ENCODE data around the gene SOHLH1. TPM values are rescaled to one million over a fixed set of nuclear protein-coding genes. Genes with fewer than 3 reads are reported as not detected.

SOHLH1 gene
- total and polyA plus RNA-seq, 10 of the 15 experiments (the other 5 are each of a cell fraction or from before 2014, with no cell fraction given): not detected

DNA sequence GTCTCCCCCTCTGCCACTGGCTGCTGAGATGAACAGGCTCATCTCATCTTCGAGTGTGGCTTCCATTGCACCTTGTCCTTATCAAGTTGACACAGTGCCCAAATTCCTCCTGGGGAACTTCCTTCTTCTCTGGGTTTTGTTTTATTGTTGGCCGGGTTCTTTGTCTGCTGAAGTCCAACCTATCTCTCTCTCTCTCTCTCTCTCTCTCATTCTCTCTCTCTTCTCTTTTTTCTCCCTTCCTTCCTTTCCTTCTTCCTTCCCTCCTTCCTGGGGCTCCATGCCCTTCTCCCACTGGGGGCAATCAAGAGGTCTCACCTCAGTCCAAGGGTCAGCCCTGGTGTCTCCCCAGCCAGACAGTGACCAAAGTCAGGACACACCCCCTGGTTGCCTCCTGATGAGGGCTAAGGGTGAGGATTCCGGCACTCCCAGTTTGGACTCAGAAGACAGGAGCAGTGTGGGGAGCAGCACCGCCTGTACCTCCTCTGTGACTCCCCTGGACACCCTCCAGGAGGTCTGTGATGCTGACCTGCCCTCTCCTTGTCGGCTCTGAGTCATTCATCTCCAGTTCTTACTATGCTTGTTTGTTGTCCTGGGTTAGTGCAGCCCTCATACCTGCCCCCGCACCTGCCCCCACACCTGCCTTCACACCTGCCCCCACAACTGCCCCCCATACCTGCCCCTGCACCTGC is 33.4 kb upstream of the SOHLH1 start:
- intact Hi-C loops (cut with micrococcal nuclease; ENCODE audit: unreplicated experiment): no loop called here
- Histone ChIP-seq H2AFZ (ENCODE audit: control insufficient read depth, low read depth, low read length) (no peak overlapping the region), H3K4me3 (no peak overlapping the region), H3K4me1 (ENCODE audit: control insufficient read depth, insufficient read depth, low read length) (no peaks in the 10 kb centered on the region), H3K27ac (ENCODE audit: control insufficient read depth, insufficient read depth) (no peak overlapping the region), H3K27me3 (replicated peaks in 1 of 2; ENCODE audit: control insufficient read depth in 2 of 2, insufficient read depth in 2 of 2, low read length in 1 of 2) (no peaks in the 10 kb centered on the region; a peak in 2 of 4 replicates), H4K20me1 (ENCODE audit: control insufficient read depth, insufficient read depth) (no peaks in the 10 kb centered on the region), H3K9ac (ENCODE audit: control insufficient read depth, insufficient read depth, low read length) (no peak overlapping the region), H3K4me2 (ENCODE audit: control insufficient read depth, insufficient read depth) (no peak overlapping the region), H3K79me2 (ENCODE audit: control insufficient read depth, insufficient read depth, low read length) (no peaks in the 10 kb centered on the region), H3K9me3 (replicated peaks; ENCODE audit: control insufficient read depth, insufficient read depth, low read length) (no peaks in the 10 kb centered on the region; the same call in 2 of the 3 replicates), H3K36me3 (ENCODE audit: control insufficient read depth in 2 of 2, insufficient read depth in 2 of 2, low read length in 1 of 2) (no peaks in the 10 kb centered on the region)
- DNase-seq (ENCODE audit: low read depth, low spot score) (no peak), FAIRE-seq (no peak), ATAC-seq (no peak)
- WGBS (ENCODE audit: insufficient coverage, insufficient replicate concordance, low lambda C conversion rate, missing lambda C conversion rate): 26% methylated on average over 5 of the region's 6 CpGs
- ChIA-PET POLR2A (no interaction called here), SMC1A (ENCODE audit: uncharacterized antibody, unreplicated experiment) (no interaction called here), CTCF (no interaction called here), RAD21 (ENCODE audit: unreplicated experiment) (no interaction called here)
- TF ChIP-seq TCF7 (IDR thresholded peaks at IDR 0.05; ENCODE audit: borderline replicate concordance) (no peak), DPF2 (IDR thresholded peaks at IDR 0.05) (no peak), CBX5 (IDR thresholded peaks at IDR 0.05; ENCODE audit: low read depth) (no peak), MEF2B (IDR thresholded peaks at IDR 0.05; ENCODE audit: partially characterized antibody, poor library complexity, severe bottlenecking) (no peak), RUNX3 (IDR thresholded peaks at IDR 0.05; ENCODE audit: low read length) (no peak), ESRRA (IDR thresholded peaks at IDR 0.05; ENCODE audit: low read length) (no peak), SIN3A (IDR thresholded peaks at IDR 0.05; ENCODE audit: low read depth, low read length) (no peak), KLF5 (IDR thresholded peaks at IDR 0.05; ENCODE audit: partially characterized antibody) (no peak), RCOR1 (conservative IDR thresholded peaks at IDR 0.05; ENCODE audit: low read depth, low read length) (no peak), TARDBP (IDR thresholded peaks at IDR 0.05; ENCODE audit: borderline replicate concordance) (no peak), ZBED1 (IDR thresholded peaks at IDR 0.05; ENCODE audit: borderline replicate concordance) (no peak), HDAC2 (IDR thresholded peaks at IDR 0.05) (no peak), BRCA1 (IDR thresholded peaks at IDR 0.05; ENCODE audit: low read depth, low read length) (no peak), PAX5 (IDR thresholded peaks at IDR 0.05; ENCODE audit: borderline replicate concordance, low read depth, low read length) (no peak), EP300 (IDR thresholded peaks at IDR 0.05; ENCODE audit: borderline replicate concordance in 1 of 2, control insufficient read depth in 1 of 2, low read depth in 2 of 2, low read length in 2 of 2) (no peak), NBN (IDR thresholded peaks at IDR 0.05) (no peak)
- TF ChIP-seq, protein P1, sequence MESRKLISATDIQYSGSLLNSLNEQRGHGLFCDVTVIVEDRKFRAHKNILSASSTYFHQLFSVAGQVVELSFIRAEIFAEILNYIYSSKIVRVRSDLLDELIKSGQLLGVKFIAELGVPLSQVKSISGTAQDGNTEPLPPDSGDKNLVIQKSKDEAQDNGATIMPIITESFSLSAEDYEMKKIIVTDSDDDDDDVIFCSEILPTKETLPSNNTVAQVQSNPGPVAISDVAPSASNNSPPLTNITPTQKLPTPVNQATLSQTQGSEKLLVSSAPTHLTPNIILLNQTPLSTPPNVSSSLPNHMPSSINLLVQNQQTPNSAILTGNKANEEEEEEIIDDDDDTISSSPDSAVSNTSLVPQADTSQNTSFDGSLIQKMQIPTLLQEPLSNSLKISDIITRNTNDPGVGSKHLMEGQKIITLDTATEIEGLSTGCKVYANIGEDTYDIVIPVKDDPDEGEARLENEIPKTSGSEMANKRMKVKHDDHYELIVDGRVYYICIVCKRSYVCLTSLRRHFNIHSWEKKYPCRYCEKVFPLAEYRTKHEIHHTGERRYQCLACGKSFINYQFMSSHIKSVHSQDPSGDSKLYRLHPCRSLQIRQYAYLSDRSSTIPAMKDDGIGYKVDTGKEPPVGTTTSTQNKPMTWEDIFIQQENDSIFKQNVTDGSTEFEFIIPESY (IDR thresholded peaks at IDR 0.05): no peak
- TF ChIP-seq, protein P2, sequence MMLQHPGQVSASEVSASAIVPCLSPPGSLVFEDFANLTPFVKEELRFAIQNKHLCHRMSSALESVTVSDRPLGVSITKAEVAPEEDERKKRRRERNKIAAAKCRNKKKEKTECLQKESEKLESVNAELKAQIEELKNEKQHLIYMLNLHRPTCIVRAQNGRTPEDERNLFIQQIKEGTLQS (IDR thresholded peaks at IDR 0.05; ENCODE audit: borderline replicate concordance, extremely low read depth, low read depth, low read length): no peak
- TF ChIP-seq, protein P3, sequence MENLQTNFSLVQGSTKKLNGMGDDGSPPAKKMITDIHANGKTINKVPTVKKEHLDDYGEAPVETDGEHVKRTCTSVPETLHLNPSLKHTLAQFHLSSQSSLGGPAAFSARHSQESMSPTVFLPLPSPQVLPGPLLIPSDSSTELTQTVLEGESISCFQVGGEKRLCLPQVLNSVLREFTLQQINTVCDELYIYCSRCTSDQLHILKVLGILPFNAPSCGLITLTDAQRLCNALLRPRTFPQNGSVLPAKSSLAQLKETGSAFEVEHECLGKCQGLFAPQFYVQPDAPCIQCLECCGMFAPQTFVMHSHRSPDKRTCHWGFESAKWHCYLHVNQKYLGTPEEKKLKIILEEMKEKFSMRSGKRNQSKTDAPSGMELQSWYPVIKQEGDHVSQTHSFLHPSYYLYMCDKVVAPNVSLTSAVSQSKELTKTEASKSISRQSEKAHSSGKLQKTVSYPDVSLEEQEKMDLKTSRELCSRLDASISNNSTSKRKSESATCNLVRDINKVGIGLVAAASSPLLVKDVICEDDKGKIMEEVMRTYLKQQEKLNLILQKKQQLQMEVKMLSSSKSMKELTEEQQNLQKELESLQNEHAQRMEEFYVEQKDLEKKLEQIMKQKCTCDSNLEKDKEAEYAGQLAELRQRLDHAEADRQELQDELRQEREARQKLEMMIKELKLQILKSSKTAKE (IDR thresholded peaks at IDR 0.05; ENCODE audit: low read depth, poor library complexity, severe bottlenecking): no peak
- in situ Hi-C loops (cut with MboI): no loop called here
- no TSS peak for BruUV-seq (replicated peaks)

All from GM12878 (cell line).